ENCODE data around the gene VPS51.

The VPS51 gene

GRCh38 chr11:65128182-65129145 is 32.5 kb downstream of the VPS51 start:
- peaks cover 23% of the 10 kb centered on the region for H3K4me1 Mint-ChIP-seq (ENCODE audit: low read depth)
- no peaks in the 10 kb centered on the region for H3K9me3 Mint-ChIP-seq (ENCODE audit: low read depth)
- H3K36me3 Mint-ChIP-seq: no peaks in the 10 kb centered on the region
- no peak overlapping the region for H3K27ac Mint-ChIP-seq
- H3K4me3 Mint-ChIP-seq: no peak overlapping the region
- no peaks in the 10 kb centered on the region for H3K27me3 Mint-ChIP-seq

GRCh38 chr11:65129649-65130441 is 33.8 kb downstream of the VPS51 start:
- H3K36me3 Mint-ChIP-seq: no peaks in the 10 kb centered on the region
- H3K9me3 Mint-ChIP-seq (ENCODE audit: low read depth): no peaks in the 10 kb centered on the region
- H3K4me1 Mint-ChIP-seq (ENCODE audit: low read depth): peaks cover 18% of the 10 kb centered on the region

GRCh38 chr11:65130631-65131416 is 34.8 kb downstream of the VPS51 start:
- H3K4me3 Mint-ChIP-seq: peak overlapping the region; percentile 23
- H3K4me1 Mint-ChIP-seq (ENCODE audit: low read depth): peaks cover 24% of the 10 kb centered on the region
- H3K27me3 Mint-ChIP-seq: no peaks in the 10 kb centered on the region
- no peaks in the 10 kb centered on the region for H3K9me3 Mint-ChIP-seq (ENCODE audit: low read depth)
- H3K36me3 Mint-ChIP-seq: no peaks in the 10 kb centered on the region
- peak overlapping the region; percentile 70 for H3K27ac Mint-ChIP-seq

More at GRCh38 chr11:65129649-65130441, 33.8 kb downstream of the VPS51 start:
- no peak overlapping the region for H3K27ac Mint-ChIP-seq
- no peaks in the 10 kb centered on the region for H3K27me3 Mint-ChIP-seq
- H3K4me3 Mint-ChIP-seq: no peak overlapping the region

- H3K27ac Mint-ChIP-seq: peak overlapping the region; percentile 70
- no peaks in the 10 kb centered on the region for H3K27me3 Mint-ChIP-seq
- peak overlapping the region; percentile 23 for H3K4me3 Mint-ChIP-seq
- no peaks in the 10 kb centered on the region for H3K36me3 Mint-ChIP-seq
- H3K4me1 Mint-ChIP-seq (ENCODE audit: low read depth): peaks cover 30% of the 10 kb centered on the region
- no peaks in the 10 kb centered on the region for H3K9me3 Mint-ChIP-seq (ENCODE audit: low read depth)
Observed at GRCh38 chr11:65131417-65131776, 35.4 kb downstream of the VPS51 start.

- Mint-ChIP-seq H3K9me3 (ENCODE audit: low read depth) (no peaks in the 10 kb centered on the region), H3K27ac (peak overlapping the region; percentile 10), H3K4me3 (no peak overlapping the region), H3K4me1 (ENCODE audit: low read depth) (peaks cover 34% of the 10 kb centered on the region), H3K27me3 (no peaks in the 10 kb centered on the region), H3K36me3 (no peaks in the 10 kb centered on the region)
Observed at GRCh38 chr11:65131895-65132237, 35.9 kb downstream of the VPS51 start.

GRCh38 chr11:65132238-65132987 is 36.4 kb downstream of the VPS51 start:
- no peaks in the 10 kb centered on the region for H3K9me3 Mint-ChIP-seq (ENCODE audit: low read depth)
- H3K4me3 Mint-ChIP-seq: peak overlapping the region; percentile 99
- no peaks in the 10 kb centered on the region for H3K27me3 Mint-ChIP-seq
- peaks cover 35% of the 10 kb centered on the region for H3K4me1 Mint-ChIP-seq (ENCODE audit: low read depth)
- H3K27ac Mint-ChIP-seq: peak overlapping the region; percentile 80
- no peaks in the 10 kb centered on the region for H3K36me3 Mint-ChIP-seq

- Mint-ChIP-seq H3K27ac (peak overlapping the region; percentile 97), H3K9me3 (ENCODE audit: low read depth) (no peaks in the 10 kb centered on the region), H3K4me1 (ENCODE audit: low read depth) (peaks cover 38% of the 10 kb centered on the region), H3K4me3 (peak overlapping the region; percentile 99), H3K36me3 (no peaks in the 10 kb centered on the region), H3K27me3 (no peaks in the 10 kb centered on the region)
Observed at GRCh38 chr11:65132988-65133700, 37.1 kb downstream of the VPS51 start.

- Mint-ChIP-seq H3K4me3 (peak overlapping the region; percentile 99), H3K36me3 (no peaks in the 10 kb centered on the region), H3K27me3 (no peaks in the 10 kb centered on the region), H3K9me3 (ENCODE audit: low read depth) (no peaks in the 10 kb centered on the region), H3K4me1 (ENCODE audit: low read depth) (peaks cover 38% of the 10 kb centered on the region), H3K27ac (peak overlapping the region; percentile 97)
Observed at GRCh38 chr11:65133724-65134123, 37.7 kb downstream of the VPS51 start.

GRCh38 chr11:65134240-65134951 is 38.4 kb downstream of the VPS51 start, which contains the start of gene SYVN1:
Gene SYVN1, minus strand, starts transcription at chr11:65134519. Its CDS starts 918 bp downstream, at chr11:65133601.
- H3K36me3 Mint-ChIP-seq: no peaks in the 10 kb centered on the region
- H3K4me3 Mint-ChIP-seq: peak within 1 kb of the TSS; percentile 99
- H3K4me1 Mint-ChIP-seq (ENCODE audit: low read depth): peaks cover 38% of the 10 kb centered on the region
- H3K9me3 Mint-ChIP-seq (ENCODE audit: low read depth): no peaks in the 10 kb centered on the region
- H3K27me3 Mint-ChIP-seq: no peaks in the 10 kb centered on the region
- peak within 1 kb of the TSS; percentile 100 for H3K27ac Mint-ChIP-seq

- no peaks in the 10 kb centered on the region for H3K9me3 Mint-ChIP-seq (ENCODE audit: low read depth)
- H3K27ac Mint-ChIP-seq: peak overlapping the region; percentile 100
- peaks cover 38% of the 10 kb centered on the region for H3K4me1 Mint-ChIP-seq (ENCODE audit: low read depth)
- no peaks in the 10 kb centered on the region for H3K27me3 Mint-ChIP-seq
- H3K4me3 Mint-ChIP-seq: peak overlapping the region; percentile 99
- H3K36me3 Mint-ChIP-seq: no peaks in the 10 kb centered on the region
Observed at GRCh38 chr11:65134952-65135632, 39.1 kb downstream of the VPS51 start.

- H3K27me3 Mint-ChIP-seq: no peaks in the 10 kb centered on the region
- no peaks in the 10 kb centered on the region for H3K36me3 Mint-ChIP-seq
- H3K4me1 Mint-ChIP-seq (ENCODE audit: low read depth): peaks cover 38% of the 10 kb centered on the region
- peak overlapping the region; percentile 99 for H3K4me3 Mint-ChIP-seq
- no peaks in the 10 kb centered on the region for H3K9me3 Mint-ChIP-seq (ENCODE audit: low read depth)
- H3K27ac Mint-ChIP-seq: peak overlapping the region; percentile 100
Observed at GRCh38 chr11:65135633-65136145, 39.7 kb downstream of the VPS51 start.

- Mint-ChIP-seq H3K36me3 (no peaks in the 10 kb centered on the region), H3K27me3 (no peaks in the 10 kb centered on the region), H3K4me1 (ENCODE audit: low read depth) (peaks cover 35% of the 10 kb centered on the region), H3K4me3 (peak overlapping the region; percentile 99), H3K27ac (peak overlapping the region; percentile 96), H3K9me3 (ENCODE audit: low read depth) (no peaks in the 10 kb centered on the region)
Observed at GRCh38 chr11:65136515-65137096, 40.6 kb downstream of the VPS51 start.

Measured in activated naive CD8-positive, alpha-beta T cell (primary cell).